NB4 (cell line): ENCODE measurements around the gene IZUMO4.

Source experiments
- CTCF ChIP-seq: IDR thresholded peaks from one replicate; pipeline ENCODE4 v1.5.1; 2012; ENCODE audit warnings: low read depth, low read length
- MAX ChIP-seq: IDR thresholded peaks from 2 replicates; pipeline ENCODE4 v1.6.1; 2011; ENCODE audit warnings: low read depth, low read length
- MYC ChIP-seq: IDR thresholded peaks from 2 replicates; pipeline ENCODE4 v1.6.1; 2011; ENCODE audit warnings: low read depth, low read length
- POLR2A ChIP-seq: IDR thresholded peaks from 2 replicates; pipeline ENCODE4 v1.6.1; 2011; ENCODE audit warnings: mild to moderate bottlenecking; ENCODE audit not compliant: insufficient read length; ENCODE audit errors: extremely low read depth

DNA sequence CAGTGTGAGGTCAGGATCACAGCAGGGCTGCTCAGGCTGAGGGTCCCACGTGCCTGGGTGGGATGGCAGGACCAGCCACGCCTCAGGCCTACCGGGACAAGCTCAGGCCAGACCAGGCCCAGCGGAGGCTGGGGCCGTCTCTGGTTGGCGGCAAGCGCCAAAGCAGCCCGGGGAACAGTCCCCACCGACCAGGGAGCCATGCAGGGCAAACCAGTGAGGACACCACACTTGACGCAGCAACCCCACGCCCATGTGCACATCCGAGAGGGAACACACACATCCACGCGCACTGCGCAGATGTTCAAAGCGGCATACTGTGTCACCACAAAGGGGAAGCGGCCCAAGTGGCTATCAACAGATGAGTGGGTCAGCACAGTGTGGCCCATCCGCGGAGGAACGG lies 15.2 kb downstream of the IZUMO4 start:
- TF ChIP-seq MAX (no peak), CTCF (no peak), POLR2A (no peak), MYC (no peak)
